LNCAP (cell line): Measurements from ENCODE around the gene NUDCD3.

Source experiments
- CTCF ChIP-seq: fragments of 450-650 bp; IDR thresholded peaks from 2 replicates; pipeline ENCODE4 v1.5.1; 2017; ENCODE audit warnings: mild to moderate bottlenecking

The NUDCD3 gene

GRCh38 chr7:44375926-44376342, 114.5 kb downstream of the NUDCD3 start:
- TF ChIP-seq CTCF = no peak

- peak; percentile 41 for TF ChIP-seq CTCF
These were observed 115.2 kb downstream of the NUDCD3 start for GRCh38 chr7:44375236-44375699.

GRCh38 chr7:44374007-44374763, 116.3 kb downstream of the NUDCD3 start:
- TF ChIP-seq CTCF = no peak

- TF ChIP-seq CTCF = no peak
These were observed 117.1 kb downstream of the NUDCD3 start for GRCh38 chr7:44373418-44373740.

- no peak for TF ChIP-seq CTCF
These were observed 117.7 kb downstream of the NUDCD3 start for GRCh38 chr7:44372560-44373417.

- no peak for TF ChIP-seq CTCF
These were observed 121.6 kb downstream of the NUDCD3 start for GRCh38 chr7:44368885-44369284.

GRCh38 chr7:44368455-44368854, 122.0 kb downstream of the NUDCD3 start:
- no peak for TF ChIP-seq CTCF
